Activated B cell treated with CpG ODN at 0.5 μM for 24 hours (primary cell): ENCODE data around the gene FARP1. TPM values are rescaled to one million over a fixed set of nuclear protein-coding genes. Genes with fewer than 3 reads are reported as not detected.

Source experiments
- ATAC-seq: fragments of 200-7000 bp; cut with Tn5 transposase; one replicate; pipeline ENCODE4 v1.10.0; 2021; ENCODE audit warnings: low read depth, mild to moderate bottlenecking, moderate library complexity
- CTCF ChIA-PET: fragments of 350-600 bp; sonication (Branson Sonifier 250); formaldehyde crosslinking; loops from one replicate; lab custom pipeline; 2021; ENCODE audit warnings: antibody characterized with exemption; lab: Charles Lee
- POLR2A ChIA-PET: fragments of 350-600 bp; sonication (Branson Sonifier 250); formaldehyde crosslinking; loops from one replicate; lab custom pipeline; 2021; ENCODE audit warnings: antibody characterized with exemption; lab: Charles Lee
- DNase-seq: peaks from one replicate; pipeline ENCODE4 v3.0.0; 2022
- H3K27ac Mint-ChIP-seq: one replicate; pipeline ENCODE4 v1.8.0; 2020; ENCODE audit warnings: mixed read lengths
- H3K27me3 Mint-ChIP-seq: one replicate; pipeline ENCODE4 v1.8.0; 2021; ENCODE audit warnings: mixed read lengths
- H3K36me3 Mint-ChIP-seq: one replicate; pipeline ENCODE4 v1.8.0; 2021; ENCODE audit warnings: low read depth, mixed read lengths
- H3K4me1 Mint-ChIP-seq: one replicate; pipeline ENCODE4 v1.8.0; 2021; ENCODE audit warnings: mixed read lengths
- H3K4me3 Mint-ChIP-seq: one replicate; pipeline ENCODE4 v1.8.0; 2020; ENCODE audit warnings: mild to moderate bottlenecking, mixed read lengths
- H3K9me3 Mint-ChIP-seq: one replicate; pipeline ENCODE4 v1.8.0; 2020; ENCODE audit warnings: mixed read lengths
- intact Hi-C: fragments of 100-400 bp; cut with micrococcal nuclease; formaldehyde crosslinking; loops from one replicate; pipeline ENCODE4 v1.15.1; 2024
- total RNA-seq: library from RNA; stranded (reverse); gene quantifications from 2 replicates; pipeline ENCODE4 v1.2.3, GENCODE V29; 2022
- TF ChIP-seq, protein P1 (sequence below): fragments of 200-600 bp; IDR thresholded peaks from one replicate; pipeline ENCODE4 v1.8.0; 2022; ENCODE audit warnings: antibody characterized with exemption, mild to moderate bottlenecking

The FARP1 gene
- total RNA-seq, 1 donor from 2014 or later: 2.1 TPM

DNA sequence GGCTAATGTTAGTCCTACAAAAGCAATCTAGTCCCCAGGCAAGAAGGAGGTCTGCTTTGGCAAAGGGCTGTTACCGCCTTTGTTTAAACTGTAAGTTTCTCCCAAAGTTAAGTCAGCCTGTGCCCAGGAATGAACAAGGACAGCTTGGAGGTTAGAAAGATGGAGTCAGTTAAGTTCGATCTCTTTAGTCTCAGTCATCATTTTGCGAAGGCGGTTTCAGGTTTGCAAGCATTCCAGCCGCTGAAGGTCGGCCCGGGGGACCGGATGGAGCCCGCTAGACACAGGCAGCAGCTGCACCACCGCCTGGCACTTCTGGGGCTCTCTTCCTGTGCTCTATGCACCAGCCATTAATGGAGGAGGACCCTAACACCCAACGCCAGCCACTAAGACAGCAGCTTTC, 342.7 kb downstream of the FARP1 start:
- ChIA-PET POLR2A (interaction anchor here (1.0 kb wide), 1 partner anchor 19 kb away, joined by 3 read pairs; no protein-coding TSS in a partner anchor), CTCF (interaction anchor here (1.6 to 1.8 kb wide), 2 partner anchors 10 to 168 kb away, joined by 3 to 10 read pairs; no protein-coding TSS in a partner anchor)
- H3K36me3 Mint-ChIP-seq: peaks cover 23% of the 10 kb centered on the region
- H3K9me3 Mint-ChIP-seq: no peaks in the 10 kb centered on the region
- intact Hi-C loops: loop anchor here (5.0 kb wide), 1 partner anchor 38 kb away; no protein-coding TSS in a partner anchor
- peaks cover 95% of the 10 kb centered on the region for H3K4me1 Mint-ChIP-seq
- no peak overlapping the region for H3K27ac Mint-ChIP-seq
- TF ChIP-seq, protein P1, sequence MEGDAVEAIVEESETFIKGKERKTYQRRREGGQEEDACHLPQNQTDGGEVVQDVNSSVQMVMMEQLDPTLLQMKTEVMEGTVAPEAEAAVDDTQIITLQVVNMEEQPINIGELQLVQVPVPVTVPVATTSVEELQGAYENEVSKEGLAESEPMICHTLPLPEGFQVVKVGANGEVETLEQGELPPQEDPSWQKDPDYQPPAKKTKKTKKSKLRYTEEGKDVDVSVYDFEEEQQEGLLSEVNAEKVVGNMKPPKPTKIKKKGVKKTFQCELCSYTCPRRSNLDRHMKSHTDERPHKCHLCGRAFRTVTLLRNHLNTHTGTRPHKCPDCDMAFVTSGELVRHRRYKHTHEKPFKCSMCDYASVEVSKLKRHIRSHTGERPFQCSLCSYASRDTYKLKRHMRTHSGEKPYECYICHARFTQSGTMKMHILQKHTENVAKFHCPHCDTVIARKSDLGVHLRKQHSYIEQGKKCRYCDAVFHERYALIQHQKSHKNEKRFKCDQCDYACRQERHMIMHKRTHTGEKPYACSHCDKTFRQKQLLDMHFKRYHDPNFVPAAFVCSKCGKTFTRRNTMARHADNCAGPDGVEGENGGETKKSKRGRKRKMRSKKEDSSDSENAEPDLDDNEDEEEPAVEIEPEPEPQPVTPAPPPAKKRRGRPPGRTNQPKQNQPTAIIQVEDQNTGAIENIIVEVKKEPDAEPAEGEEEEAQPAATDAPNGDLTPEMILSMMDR: no peak
- no peaks in the 10 kb centered on the region for H3K27me3 Mint-ChIP-seq
- ATAC-seq (no peak), DNase-seq (no peak)
- no peak overlapping the region for H3K4me3 Mint-ChIP-seq

DNA sequence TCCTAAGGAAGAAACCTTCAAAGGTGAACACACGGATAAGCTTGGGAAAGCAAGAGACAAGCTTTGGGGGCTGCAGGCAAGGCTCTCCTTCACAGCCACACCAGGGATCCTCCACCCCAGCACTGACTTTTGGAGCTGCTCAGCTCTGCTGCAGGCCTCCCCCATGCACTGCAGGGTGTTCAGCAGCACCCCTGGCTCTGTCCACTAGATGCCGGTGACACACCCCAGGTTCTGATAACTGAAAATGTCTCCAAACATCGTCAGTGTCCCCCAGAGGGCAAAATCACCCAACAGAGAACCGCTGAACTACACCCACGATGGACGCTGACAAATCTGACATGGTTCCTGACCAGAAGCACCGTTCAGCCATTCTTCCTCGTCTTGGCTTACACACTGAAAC, 343.5 kb downstream of the FARP1 start:
- peaks cover 21% of the 10 kb centered on the region for H3K36me3 Mint-ChIP-seq
- no peak overlapping the region for H3K27ac Mint-ChIP-seq
- ChIA-PET CTCF (interaction anchor here (0.5 to 1.6 kb wide), 2 partner anchors 10 to 48 kb away, joined by 3 read pairs; no protein-coding TSS in a partner anchor), POLR2A (no interaction called here)
- TF ChIP-seq, protein P1: no peak
- no peak overlapping the region for H3K4me3 Mint-ChIP-seq
- H3K9me3 Mint-ChIP-seq: no peaks in the 10 kb centered on the region
- DNase-seq (no peak), ATAC-seq (no peak)
- intact Hi-C loops: loop anchor here (5.0 kb wide), 1 partner anchor 39 kb away; no protein-coding TSS in a partner anchor
- peaks cover 95% of the 10 kb centered on the region for H3K4me1 Mint-ChIP-seq
- no peaks in the 10 kb centered on the region for H3K27me3 Mint-ChIP-seq

DNA sequence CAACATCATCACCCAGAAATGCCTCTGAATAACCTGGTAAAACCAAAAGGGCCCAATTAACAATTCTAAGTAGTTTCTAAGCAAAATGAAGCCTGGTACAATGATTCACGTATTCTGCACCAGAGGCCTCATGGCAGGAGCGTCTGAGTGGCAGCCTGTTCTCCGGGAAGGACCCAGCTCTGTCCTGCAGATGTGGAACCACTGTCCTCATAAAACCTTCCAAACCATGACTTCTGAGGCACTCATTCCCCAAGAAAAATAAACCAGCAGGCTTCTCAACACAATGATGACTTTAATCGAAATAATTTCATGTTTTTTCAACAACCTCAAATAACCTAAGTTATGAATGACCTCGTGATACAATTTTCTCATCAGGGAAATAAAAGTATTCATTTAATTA, 344.1 kb downstream of the FARP1 start:
- peaks cover 17% of the 10 kb centered on the region for H3K36me3 Mint-ChIP-seq
- ATAC-seq: no peak
- no peak for DNase-seq
- ChIA-PET CTCF (interaction anchor here (2.0 to 2.5 kb wide), 2 partner anchors 41 to 166 kb away, joined by 8 to 9 read pairs; no protein-coding TSS in a partner anchor), POLR2A (no interaction called here)
- intact Hi-C loops: loop anchor here (1.0 to 5.0 kb wide), 2 partner anchors 11 to 40 kb away; no protein-coding TSS in a partner anchor
- no peak overlapping the region for H3K4me3 Mint-ChIP-seq
- no peaks in the 10 kb centered on the region for H3K27me3 Mint-ChIP-seq
- H3K27ac Mint-ChIP-seq: no peak overlapping the region
- H3K9me3 Mint-ChIP-seq: no peaks in the 10 kb centered on the region
- H3K4me1 Mint-ChIP-seq: peaks cover 94% of the 10 kb centered on the region
- TF ChIP-seq, protein P1: no peak

DNA sequence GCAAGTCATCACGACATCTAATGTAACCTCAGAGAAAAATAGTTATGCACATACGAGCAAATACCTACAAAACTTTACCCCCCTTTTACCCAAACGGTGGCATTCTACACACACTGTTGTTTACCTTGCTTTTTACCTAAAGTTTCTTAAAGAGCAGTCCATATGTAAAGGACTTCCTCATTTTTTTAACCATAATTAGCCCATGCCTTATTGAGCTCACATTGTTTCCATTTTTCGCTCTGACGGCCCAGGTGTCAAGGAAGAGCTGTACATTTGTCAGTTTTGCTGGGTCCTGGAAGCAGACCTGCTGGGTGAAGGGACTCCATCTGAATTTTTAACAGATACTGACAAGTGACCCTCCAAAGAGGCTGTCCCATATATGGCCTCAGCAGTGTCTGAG, 344.6 kb downstream of the FARP1 start:
- Mint-ChIP-seq H3K4me1 (peaks cover 94% of the 10 kb centered on the region), H3K9me3 (no peaks in the 10 kb centered on the region), H3K4me3 (peak overlapping the region; percentile 26), H3K36me3 (peaks cover 18% of the 10 kb centered on the region), H3K27me3 (no peaks in the 10 kb centered on the region), H3K27ac (peak overlapping the region; percentile 30)
- TF ChIP-seq, protein P1: no peak
- ChIA-PET CTCF (interaction anchor here (2.0 to 2.5 kb wide), 2 partner anchors 42 to 166 kb away, joined by 8 to 9 read pairs; no protein-coding TSS in a partner anchor), POLR2A (interaction anchor here (0.6 kb wide), 1 partner anchor 12 kb away, joined by 3 read pairs; no protein-coding TSS in a partner anchor)
- intact Hi-C loops: loop anchor here (1.0 to 5.0 kb wide), 2 partner anchors 11 to 40 kb away; no protein-coding TSS in a partner anchor
- ATAC-seq: peak; percentile 48
- DNase-seq: no peak

DNA sequence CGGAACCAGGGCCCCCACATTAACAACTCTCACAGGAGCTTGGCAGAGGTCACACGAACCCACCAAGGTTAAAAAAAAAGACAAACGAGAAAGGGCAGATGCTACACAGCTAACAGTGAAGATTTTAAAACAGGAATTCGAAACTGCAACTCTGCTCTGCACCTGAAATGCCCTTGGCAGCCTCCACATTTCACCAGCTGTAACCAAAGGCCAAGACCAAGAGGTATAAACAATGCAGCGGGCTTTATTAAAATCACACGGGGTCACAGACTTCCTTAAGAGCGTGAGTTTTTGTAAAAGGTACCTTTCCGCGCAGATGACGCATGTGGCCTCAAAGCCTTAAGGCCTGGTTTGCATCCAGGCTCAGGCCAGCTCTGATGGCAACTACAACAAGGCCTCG, 345.8 kb downstream of the FARP1 start:
- Mint-ChIP-seq H3K9me3 (no peaks in the 10 kb centered on the region), H3K27ac (peak overlapping the region; percentile 60), H3K4me1 (peaks cover 89% of the 10 kb centered on the region), H3K4me3 (peak overlapping the region; percentile 38), H3K27me3 (no peaks in the 10 kb centered on the region), H3K36me3 (peaks cover 18% of the 10 kb centered on the region)
- no peak for DNase-seq
- POLR2A ChIA-PET: interaction anchor here (0.6 to 1.5 kb wide), 5 partner anchors 13 to 89 kb away, joined by 3 to 8 read pairs (median 3); partner anchors contain the start of gene STK24
- intact Hi-C loops: loop anchor here (2.0 to 5.0 kb wide), 2 partner anchors 16 to 41 kb away; no protein-coding TSS in a partner anchor
- CTCF ChIA-PET: interaction anchor here (2.0 to 2.5 kb wide), 2 partner anchors 43 to 165 kb away, joined by 8 to 9 read pairs; no protein-coding TSS in a partner anchor
- TF ChIP-seq, protein P1: no peak
- ATAC-seq: peak; percentile 58
